ENCODE measurements around the gene ZBTB12.
A peak's percentile ranks its signal among the peaks of the same experiment; 100 is the strongest.

Gene ZBTB12

DNA sequence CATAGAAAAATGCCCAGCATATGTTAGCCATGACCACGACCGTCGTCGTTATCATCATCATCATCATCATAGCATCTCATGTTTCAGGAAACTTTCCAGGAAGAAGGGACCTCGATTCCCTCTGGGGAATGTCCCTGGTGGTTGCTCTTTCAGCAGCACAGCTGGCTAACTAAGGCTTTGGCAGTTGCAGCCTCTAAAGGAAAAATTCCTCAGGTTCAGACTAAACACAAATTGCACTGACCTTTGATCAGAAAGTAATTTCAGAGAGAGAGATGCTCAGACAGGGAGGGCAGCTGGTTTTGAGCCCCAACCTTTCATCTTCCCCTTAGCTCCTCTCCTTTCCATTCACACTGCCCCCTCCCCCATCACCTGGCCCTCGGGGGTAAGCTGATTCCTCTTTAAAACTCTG, 38.4 kb upstream of the ZBTB12 start:
- H3K4me1 ChIP-seq (ENCODE audit: control insufficient read depth, insufficient read depth, low read length), result peaks cover 5% of the 10 kb centered on the region; the same call in 1 of the 2 replicates
- no peak overlapping the region for H3K27ac ChIP-seq (ENCODE audit: extremely low read depth, low read depth, low read length)
- no peak for TF ChIP-seq ZNF311 (tag by site-specific recombination; IDR thresholded peaks at IDR 0.05; ENCODE audit: borderline replicate concordance)
- TF ChIP-seq FEZF1 (tag by site-specific recombination; IDR thresholded peaks at IDR 0.05), result 0 out of 2 replicates have a peak, but pooled peaks have one; percentile 22
- no peak for TF ChIP-seq ZNF792 (tag by site-specific recombination; IDR thresholded peaks at IDR 0.05)
- TF ChIP-seq ZNF510 (tag by site-specific recombination; IDR thresholded peaks at IDR 0.05; ENCODE audit: insufficient replicate concordance), result no peak
- peak; percentile 43 for TF ChIP-seq ZNF335 (tag by site-specific recombination; conservative IDR thresholded peaks at IDR 0.05)
- TF ChIP-seq, protein P1, sequence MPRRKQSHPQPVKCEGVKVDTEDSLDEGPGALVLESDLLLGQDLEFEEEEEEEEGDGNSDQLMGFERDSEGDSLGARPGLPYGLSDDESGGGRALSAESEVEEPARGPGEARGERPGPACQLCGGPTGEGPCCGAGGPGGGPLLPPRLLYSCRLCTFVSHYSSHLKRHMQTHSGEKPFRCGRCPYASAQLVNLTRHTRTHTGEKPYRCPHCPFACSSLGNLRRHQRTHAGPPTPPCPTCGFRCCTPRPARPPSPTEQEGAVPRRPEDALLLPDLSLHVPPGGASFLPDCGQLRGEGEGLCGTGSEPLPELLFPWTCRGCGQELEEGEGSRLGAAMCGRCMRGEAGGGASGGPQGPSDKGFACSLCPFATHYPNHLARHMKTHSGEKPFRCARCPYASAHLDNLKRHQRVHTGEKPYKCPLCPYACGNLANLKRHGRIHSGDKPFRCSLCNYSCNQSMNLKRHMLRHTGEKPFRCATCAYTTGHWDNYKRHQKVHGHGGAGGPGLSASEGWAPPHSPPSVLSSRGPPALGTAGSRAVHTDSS (tag by site-specific recombination; IDR thresholded peaks at IDR 0.05), result peak; percentile 75
- no peak for TF ChIP-seq ZBTB20 (tag by site-specific recombination; IDR thresholded peaks at IDR 0.05)
- TF ChIP-seq ZNF621 (tag by site-specific recombination; IDR thresholded peaks at IDR 0.05), result no peak
- no peak for TF ChIP-seq ZNF692 (tag by site-specific recombination; IDR thresholded peaks at IDR 0.05)
- no peak for TF ChIP-seq YY1 (tag by site-specific recombination; IDR thresholded peaks at IDR 0.05)
- no peak for TF ChIP-seq ZBTB7A (tag by site-specific recombination; IDR thresholded peaks at IDR 0.05; ENCODE audit: low read depth)
- no peak for TF ChIP-seq ZNF629 (tag by site-specific recombination; IDR thresholded peaks at IDR 0.05)
- TF ChIP-seq SCRT2 (tag by site-specific recombination; IDR thresholded peaks at IDR 0.05), result no peak
- H3K36me3 ChIP-seq (ENCODE audit: control insufficient read depth in 2 of 2, insufficient read depth in 1 of 2, low read length in 2 of 2), result no peaks in the 10 kb centered on the region
- no peaks in the 10 kb centered on the region for H3K9me3 ChIP-seq (ENCODE audit: control insufficient read depth, insufficient read depth, low read depth, low read length)
- CTCF ChIA-PET, result interaction anchor here (0.5 to 7.7 kb wide), 5 partner anchors 10 to 356 kb away, joined by 3 to 70 read pairs (median 3); no protein-coding TSS in a partner anchor
- H3K4me3 ChIP-seq (ENCODE audit: low read depth, low read length), result no peak overlapping the region
- POLR2A ChIA-PET, result interaction anchor here (1.1 to 2.6 kb wide), 3 partner anchors 10 to 32 kb away, joined by 5 to 17 read pairs (median 5); partner anchors contain the start of gene DXO

GRCh38 chr6:31935823-31936222, 33.9 kb upstream of the ZBTB12 start:
- TF ChIP-seq OSR2 (tag by site-specific recombination; IDR thresholded peaks at IDR 0.05), result no peak
- no peak for TF ChIP-seq PBX3 (CRISPR knock-in tag; IDR thresholded peaks at IDR 0.05)
- no peak for TF ChIP-seq ZBTB1 (tag by site-specific recombination; IDR thresholded peaks at IDR 0.05)
- no peak for TF ChIP-seq ZNF423 (tag by site-specific recombination; IDR thresholded peaks at IDR 0.05)
- no peak for TF ChIP-seq ZNF768 (tag by site-specific recombination; IDR thresholded peaks at IDR 0.05)
- TF ChIP-seq ZNF473 (tag by site-specific recombination; IDR thresholded peaks at IDR 0.05), result no peak
- Histone ChIP-seq H3K9me3 (ENCODE audit: control insufficient read depth, insufficient read depth, low read depth, low read length) (no peaks in the 10 kb centered on the region), H3K36me3 (ENCODE audit: control insufficient read depth in 2 of 2, insufficient read depth in 1 of 2, low read length in 2 of 2) (no peaks in the 10 kb centered on the region), H3K4me3 (ENCODE audit: low read depth, low read length) (no peak overlapping the region), H3K4me1 (ENCODE audit: control insufficient read depth, insufficient read depth, low read length) (peaks cover 5% of the 10 kb centered on the region; the same call in 1 of the 2 replicates), H3K27ac (ENCODE audit: extremely low read depth, low read depth, low read length) (no peak overlapping the region)
- ChIA-PET POLR2A (no interaction called here), CTCF (interaction anchor here (0.7 to 2.1 kb wide), 5 partner anchors 12 to 105 kb away, joined by 3 to 10 read pairs (median 3); no protein-coding TSS in a partner anchor)

DNA sequence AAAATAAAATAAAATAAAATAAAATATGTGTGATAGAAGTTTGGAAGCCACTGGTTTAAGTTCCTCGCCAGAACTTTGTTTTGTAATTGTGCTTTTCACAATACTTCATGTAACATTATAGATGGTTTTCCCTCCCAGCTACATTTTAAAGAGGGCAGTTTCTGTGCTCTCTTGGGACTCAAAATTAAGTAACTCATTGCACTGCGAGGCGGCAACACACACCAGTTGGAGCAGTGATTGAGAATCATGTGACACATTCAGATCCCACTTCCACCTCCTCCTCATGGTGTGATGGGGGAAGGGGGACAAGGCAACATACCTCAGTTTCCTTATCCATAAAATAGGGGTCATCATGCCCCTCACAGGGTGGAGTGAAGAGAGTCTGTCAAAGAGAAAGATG, 33.1 kb upstream of the ZBTB12 start:
- TF ChIP-seq PRDM10 (tag by site-specific recombination; IDR thresholded peaks at IDR 0.05) (0 out of 2 replicates have a peak, but pooled peaks have one; percentile 36), INSM2 (tag by site-specific recombination; IDR thresholded peaks at IDR 0.05) (no peak)
- H3K36me3 ChIP-seq (ENCODE audit: control insufficient read depth in 2 of 2, insufficient read depth in 1 of 2, low read length in 2 of 2), result no peaks in the 10 kb centered on the region
- no peaks in the 10 kb centered on the region for H3K4me1 ChIP-seq (ENCODE audit: control insufficient read depth, insufficient read depth, low read length)
- no peak overlapping the region for H3K27ac ChIP-seq (ENCODE audit: extremely low read depth, low read depth, low read length)
- ChIA-PET CTCF (interaction anchor here (0.6 to 2.1 kb wide), 5 partner anchors 12 to 143 kb away, joined by 3 to 10 read pairs (median 4); no protein-coding TSS in a partner anchor), POLR2A (no interaction called here)
- no peaks in the 10 kb centered on the region for H3K9me3 ChIP-seq (ENCODE audit: control insufficient read depth, insufficient read depth, low read depth, low read length)
- no peak overlapping the region for H3K4me3 ChIP-seq (ENCODE audit: low read depth, low read length)
